Stomach (tissue), 9 donors: ENCODE measurements around the gene AFF4. TPM values are rescaled to one million over a fixed set of nuclear protein-coding genes. Genes with fewer than 3 reads are reported as not detected.
"Not testable (repeated sequence)": the region's sequence is repeated elsewhere in the genome, so short reads cannot be mapped to it uniquely, and the experiment has no call there.

Source experiments
- DNase-seq, 2 donors: peaks; one replicate each; pipeline versions ENCODE4 v3.0.0 to v3.0.0-alpha.2; 2013 to 2019
- H3K27ac ChIP-seq, 5 donors: fragments of 200-600 bp in 4 of 5; sonication (generic) in 4 of 5; one replicate each; pipeline ENCODE4 v1.5.1; 2013 to 2019; ENCODE audit warnings: mild to moderate bottlenecking in 1 of 5, moderate library complexity in 1 of 5
- H3K27me3 ChIP-seq, 3 donors: fragments of 200-600 bp; sonication (generic); one replicate each; pipeline ENCODE4 v1.5.1; 2017 to 2019; ENCODE audit warnings: mixed run types in 1 of 3
- H3K36me3 ChIP-seq, 4 donors: fragments of 200-600 bp; sonication (generic); 1 replicate in 3 of 4; 2 replicates in 1 of 4; pipeline ENCODE4 v1.5.1; 2016 to 2019
- H3K4me1 ChIP-seq, 4 donors: fragments of 200-600 bp; sonication (generic); one replicate each; pipeline ENCODE4 v1.5.1; 2016 to 2019
- H3K4me3 ChIP-seq, 4 donors: fragments of 200-600 bp; sonication (generic) in 3 of 4; one replicate each; pipeline ENCODE4 v1.5.1; 2016 to 2019; ENCODE audit warnings: mild to moderate bottlenecking in 1 of 4
- H3K9me3 ChIP-seq, 4 donors: fragments of 200-600 bp; sonication (generic); one replicate each; pipeline ENCODE4 v1.5.1; 2016 to 2019
- CTCF ChIP-seq, 7 experiments: fragments of 450-650 bp in 4 of 7; fragments of 200-600 bp in 3 of 7; sonication (generic) in 3 of 7; IDR thresholded peaks; one replicate each; pipeline ENCODE4 v1.5.1; 2016 to 2019; ENCODE audit warnings: antibody characterized with exemption in 7 of 7, control low read depth in 2 of 7, mild to moderate bottlenecking in 1 of 7
- EP300 ChIP-seq: sonication (generic); formaldehyde crosslinking; IDR thresholded peaks from one replicate; pipeline ENCODE4 v1.6.1; 2017; ENCODE audit warnings: antibody characterized with exemption
- POLR2A ChIP-seq, 4 donors: fragments of 450-650 bp; IDR thresholded peaks; one replicate each; pipeline ENCODE4 v1.6.1; 2016; ENCODE audit warnings: antibody characterized with exemption in 4 of 4, control low read depth in 2 of 4, mild to moderate bottlenecking in 1 of 4, moderate library complexity in 1 of 4
- POLR2AphosphoS5 ChIP-seq, 3 donors: sonication (generic); formaldehyde crosslinking; IDR thresholded peaks; one replicate each; pipeline ENCODE4 v1.6.1; 2016; ENCODE audit warnings: antibody characterized with exemption in 3 of 3
- WGBS, 5 donors: extraction: QIAGEN DNeasy Blood & Tissue Kit in 3 of 5; methylation state at CpG; one replicate each; pipeline versions ENCODE4 v1.1.5 to v1.1.7; 2013 to 2018; 5-methylcytosine and 5-hydroxymethylcytosine counted together
- intact Hi-C: fragments of 100-400 bp; cut with DNase I; formaldehyde crosslinking; loops from one replicate; pipeline ENCODE4 v1.15.1; 2023; ENCODE audit warnings: low total_unique reads
- polyA plus RNA-seq, 3 donors: library from polyadenylated mRNA; stranded (reverse); fragments of 200-250 nt; gene quantifications; one replicate each; pipeline ENCODE4 v1.2.3, GENCODE V29; 2013
- total RNA-seq, 5 donors: library from RNA; depleted of rRNA; stranded (reverse); fragments of >200 nt; gene quantifications; one replicate each; pipeline versions ENCODE4 v1.1.0 to v1.2.3, GENCODE V29; 2014 to 2016
- donor health status: healthy with polysubstance abuse.
- donor health status: Bipolar disorder and iron deficiency.
- donor health status: healthy.

Gene AFF4
- total and polyA plus RNA-seq, 8 donors, result 7.0 to 133 (median 50.9) TPM

GRCh38 chr5:132981288-132981687, 17.9 kb upstream of the AFF4 start:
- Histone ChIP-seq H3K9me3 (peaks cover 0 to 11% (median 4%) of the 10 kb centered on the region in 4 donors), H3K4me1 (no peaks in the 10 kb centered on the region), H3K27me3 (no peaks in the 10 kb centered on the region), H3K36me3 (no peaks in the 10 kb centered on the region), H3K27ac (no peak overlapping the region), H3K4me3 (no peak overlapping the region)
- intact Hi-C loops, result no loop called here
- TF ChIP-seq EP300 (no peak), POLR2AphosphoS5 (IDR thresholded peaks at IDR 0.05) (no peak), CTCF (IDR thresholded peaks at IDR 0.05) (no peak), POLR2A (IDR thresholded peaks at IDR 0.05) (no peak)
- no peak for DNase-seq
- 85 to 94% (median 87%) methylated on average over 3 of the region's 3 CpGs for whole genome bisulfite sequencing, 5 donors

GRCh38 chr5:132979976-132980375, 16.5 kb upstream of the AFF4 start:
- TF ChIP-seq POLR2AphosphoS5 (IDR thresholded peaks at IDR 0.05) (no peak), POLR2A (IDR thresholded peaks at IDR 0.05) (no peak), EP300 (no peak), CTCF (IDR thresholded peaks at IDR 0.05) (no peak)

GRCh38 chr5:132979367-132979940, 16.0 kb upstream of the AFF4 start:
- WGBS, 5 donors, result 63 to 73% (median 68%) methylated on average over 3 of the region's 3 CpGs
- H3K27ac ChIP-seq, result no peak overlapping the region
- no peaks in the 10 kb centered on the region for H3K4me1 ChIP-seq
- no peak overlapping the region for H3K4me3 ChIP-seq
- no peaks in the 10 kb centered on the region for H3K36me3 ChIP-seq
- no peak for DNase-seq
- H3K27me3 ChIP-seq, result no peaks in the 10 kb centered on the region
- intact Hi-C loops, result no loop called here
- TF ChIP-seq EP300, result no peak
- no peak for TF ChIP-seq CTCF (IDR thresholded peaks at IDR 0.05)
- no peak for TF ChIP-seq POLR2A (IDR thresholded peaks at IDR 0.05)
- TF ChIP-seq POLR2AphosphoS5 (IDR thresholded peaks at IDR 0.05), result no peak
- peaks cover 0 to 11% (median 4%) of the 10 kb centered on the region in 4 donors for H3K9me3 ChIP-seq

More at GRCh38 chr5:132979976-132980375, 16.5 kb upstream of the AFF4 start:
- Histone ChIP-seq H3K4me3 (no peak overlapping the region), H3K9me3 (peaks cover 0 to 11% (median 4%) of the 10 kb centered on the region in 4 donors), H3K36me3 (no peaks in the 10 kb centered on the region), H3K27me3 (no peaks in the 10 kb centered on the region), H3K27ac (no peak overlapping the region), H3K4me1 (no peaks in the 10 kb centered on the region)
- 73 to 82% (median 78%) methylated on average over 2 of the region's 2 CpGs for WGBS, 5 donors
- intact Hi-C loops, result no loop called here
- DNase-seq, result no peak

GRCh38 chr5:132976852-132977251, 13.4 kb upstream of the AFF4 start:
- intact Hi-C loops, result no loop called here
- peaks cover 0 to 11% (median 4%) of the 10 kb centered on the region in 4 donors for H3K9me3 ChIP-seq
- no peaks in the 10 kb centered on the region for H3K36me3 ChIP-seq
- no peaks in the 10 kb centered on the region for H3K4me1 ChIP-seq
- no peak for DNase-seq
- WGBS, 5 donors, result 75 to 96% (median 88%) methylated on average over 3 of the region's 3 CpGs
- no peak overlapping the region for H3K4me3 ChIP-seq
- no peak for TF ChIP-seq CTCF (IDR thresholded peaks at IDR 0.05)
- no peak for TF ChIP-seq EP300
- no peak for TF ChIP-seq POLR2AphosphoS5 (IDR thresholded peaks at IDR 0.05)
- TF ChIP-seq POLR2A (IDR thresholded peaks at IDR 0.05), result no peak
- H3K27me3 ChIP-seq, result no peaks in the 10 kb centered on the region
- H3K27ac ChIP-seq, result no peak overlapping the region

- DNase-seq, H3K4me3 ChIP-seq, H3K27me3 ChIP-seq, intact Hi-C loops, H3K4me1 ChIP-seq, H3K36me3 ChIP-seq, H3K27ac ChIP-seq: not testable (repeated sequence)
- peaks cover 0 to 11% (median 4%) of the 10 kb centered on the region in 4 donors for H3K9me3 ChIP-seq
- 84 to 96% (median 90%) methylated on average over 7 of the region's 7 CpGs for WGBS, 5 donors
Measured at GRCh38 chr5:132972436-132972828, 9.0 kb upstream of the AFF4 start.
